ENCODE measurements around the gene MYO16.

DNA sequence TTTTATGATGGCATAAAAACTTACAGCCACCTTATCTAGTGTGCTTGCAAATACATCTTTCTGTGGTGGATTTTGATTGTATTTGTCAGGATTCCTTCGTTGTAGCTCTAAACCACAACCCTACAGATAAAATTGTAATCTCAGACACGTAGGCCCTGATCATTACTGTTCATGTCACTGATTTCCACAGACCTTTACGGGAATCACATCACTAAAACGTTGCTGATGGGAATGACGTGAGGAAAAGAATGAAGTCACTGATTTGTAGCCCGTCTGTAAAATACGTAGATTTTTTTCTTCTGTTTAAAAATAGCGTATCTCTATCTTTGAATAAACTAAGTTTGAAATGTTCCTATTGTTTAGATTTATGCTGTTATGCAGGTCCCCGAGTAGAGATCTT lies 399.2 kb downstream of the MYO16 start:
- TF ChIP-seq, protein P1, sequence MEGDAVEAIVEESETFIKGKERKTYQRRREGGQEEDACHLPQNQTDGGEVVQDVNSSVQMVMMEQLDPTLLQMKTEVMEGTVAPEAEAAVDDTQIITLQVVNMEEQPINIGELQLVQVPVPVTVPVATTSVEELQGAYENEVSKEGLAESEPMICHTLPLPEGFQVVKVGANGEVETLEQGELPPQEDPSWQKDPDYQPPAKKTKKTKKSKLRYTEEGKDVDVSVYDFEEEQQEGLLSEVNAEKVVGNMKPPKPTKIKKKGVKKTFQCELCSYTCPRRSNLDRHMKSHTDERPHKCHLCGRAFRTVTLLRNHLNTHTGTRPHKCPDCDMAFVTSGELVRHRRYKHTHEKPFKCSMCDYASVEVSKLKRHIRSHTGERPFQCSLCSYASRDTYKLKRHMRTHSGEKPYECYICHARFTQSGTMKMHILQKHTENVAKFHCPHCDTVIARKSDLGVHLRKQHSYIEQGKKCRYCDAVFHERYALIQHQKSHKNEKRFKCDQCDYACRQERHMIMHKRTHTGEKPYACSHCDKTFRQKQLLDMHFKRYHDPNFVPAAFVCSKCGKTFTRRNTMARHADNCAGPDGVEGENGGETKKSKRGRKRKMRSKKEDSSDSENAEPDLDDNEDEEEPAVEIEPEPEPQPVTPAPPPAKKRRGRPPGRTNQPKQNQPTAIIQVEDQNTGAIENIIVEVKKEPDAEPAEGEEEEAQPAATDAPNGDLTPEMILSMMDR (conservative IDR thresholded peaks at IDR 0.05 in 1 of 2, IDR thresholded peaks at IDR 0.05 in 1 of 2; ENCODE audit: low read depth in 1 of 2, low read length in 2 of 2) = no peak
- TF ChIP-seq EZH2 (IDR thresholded peaks at IDR 0.05; ENCODE audit: low read length, missing control alignments) = no peak
